ENCODE measurements around the gene PARP1. TPM values are rescaled to one million over a fixed set of nuclear protein-coding genes. Genes with fewer than 3 reads are reported as not detected.

Gene PARP1
- total RNA-seq, 1 donor from 2014 or later, result 313 TPM

DNA sequence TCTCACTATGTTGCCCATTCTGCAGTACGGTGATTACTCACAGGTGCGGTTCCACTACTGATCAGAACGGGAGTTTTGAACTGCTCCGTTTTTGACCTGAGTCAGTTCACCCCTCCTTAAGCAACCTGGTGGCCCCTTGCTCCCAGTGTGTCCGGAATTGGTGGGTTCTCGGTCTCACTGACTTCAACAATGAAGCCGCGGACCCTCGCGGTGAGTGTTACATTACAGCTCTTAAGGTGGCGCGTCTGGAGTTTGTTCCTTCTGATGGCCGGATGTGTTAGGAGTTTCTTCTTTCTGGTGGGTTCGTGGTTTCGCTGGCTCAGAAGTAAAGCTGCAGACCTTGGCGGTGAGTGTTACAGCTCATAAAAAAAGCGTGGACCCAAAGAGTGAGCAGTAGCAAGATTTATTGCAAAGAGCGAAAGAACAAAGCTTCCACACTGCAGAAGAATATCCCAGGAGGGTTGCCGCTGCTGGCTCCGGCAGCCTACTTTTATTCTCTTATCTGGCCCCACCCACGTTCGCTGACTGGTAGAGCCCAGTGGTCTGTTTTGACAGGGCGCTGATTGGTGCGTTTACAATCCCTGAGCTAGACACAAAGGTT lies 17.6 kb upstream of the PARP1 start:
- Mint-ChIP-seq H3K36me3 (ENCODE audit: low read depth) (no peaks in the 10 kb centered on the region), H3K4me1 (peaks cover 18% of the 10 kb centered on the region), H3K27me3 (ENCODE audit: low read depth) (no peaks in the 10 kb centered on the region), H3K4me3 (no peak overlapping the region), H3K27ac (ENCODE audit: unreplicated experiment) (no peak overlapping the region), H3K9me3 (no peaks in the 10 kb centered on the region)
- TF ChIP-seq, protein P1, sequence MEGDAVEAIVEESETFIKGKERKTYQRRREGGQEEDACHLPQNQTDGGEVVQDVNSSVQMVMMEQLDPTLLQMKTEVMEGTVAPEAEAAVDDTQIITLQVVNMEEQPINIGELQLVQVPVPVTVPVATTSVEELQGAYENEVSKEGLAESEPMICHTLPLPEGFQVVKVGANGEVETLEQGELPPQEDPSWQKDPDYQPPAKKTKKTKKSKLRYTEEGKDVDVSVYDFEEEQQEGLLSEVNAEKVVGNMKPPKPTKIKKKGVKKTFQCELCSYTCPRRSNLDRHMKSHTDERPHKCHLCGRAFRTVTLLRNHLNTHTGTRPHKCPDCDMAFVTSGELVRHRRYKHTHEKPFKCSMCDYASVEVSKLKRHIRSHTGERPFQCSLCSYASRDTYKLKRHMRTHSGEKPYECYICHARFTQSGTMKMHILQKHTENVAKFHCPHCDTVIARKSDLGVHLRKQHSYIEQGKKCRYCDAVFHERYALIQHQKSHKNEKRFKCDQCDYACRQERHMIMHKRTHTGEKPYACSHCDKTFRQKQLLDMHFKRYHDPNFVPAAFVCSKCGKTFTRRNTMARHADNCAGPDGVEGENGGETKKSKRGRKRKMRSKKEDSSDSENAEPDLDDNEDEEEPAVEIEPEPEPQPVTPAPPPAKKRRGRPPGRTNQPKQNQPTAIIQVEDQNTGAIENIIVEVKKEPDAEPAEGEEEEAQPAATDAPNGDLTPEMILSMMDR (conservative IDR thresholded peaks at IDR 0.05), result no peak
- no peak for DNase-seq (ENCODE audit: low read depth, low spot score)

DNA sequence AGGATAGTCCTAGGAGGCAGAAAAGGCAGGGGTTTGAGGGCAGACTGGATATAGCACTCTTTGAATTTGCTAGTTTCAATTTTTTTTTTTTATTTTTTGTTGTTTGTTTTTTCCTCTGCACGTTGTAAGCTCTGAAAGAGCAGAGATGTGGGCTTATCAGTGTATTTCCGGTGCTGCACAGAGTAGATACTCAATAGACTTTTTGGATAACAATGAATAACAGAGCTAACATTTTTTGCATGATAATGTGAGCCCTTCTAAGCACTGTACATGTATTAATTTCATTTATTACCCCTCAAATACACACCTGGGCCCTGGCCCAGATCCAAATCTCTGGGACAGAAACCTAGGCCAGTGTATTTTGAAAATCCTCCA lies 17.1 kb upstream of the PARP1 start:
- H3K4me1 Mint-ChIP-seq, result peaks cover 21% of the 10 kb centered on the region
- H3K4me3 Mint-ChIP-seq, result no peak overlapping the region
- H3K36me3 Mint-ChIP-seq (ENCODE audit: low read depth), result no peaks in the 10 kb centered on the region
- H3K27ac Mint-ChIP-seq (ENCODE audit: unreplicated experiment), result no peak overlapping the region
- no peaks in the 10 kb centered on the region for H3K27me3 Mint-ChIP-seq (ENCODE audit: low read depth)
- no peak for DNase-seq (ENCODE audit: low read depth, low spot score)
- no peaks in the 10 kb centered on the region for H3K9me3 Mint-ChIP-seq
- TF ChIP-seq, protein P1 (conservative IDR thresholded peaks at IDR 0.05), result no peak

DNA sequence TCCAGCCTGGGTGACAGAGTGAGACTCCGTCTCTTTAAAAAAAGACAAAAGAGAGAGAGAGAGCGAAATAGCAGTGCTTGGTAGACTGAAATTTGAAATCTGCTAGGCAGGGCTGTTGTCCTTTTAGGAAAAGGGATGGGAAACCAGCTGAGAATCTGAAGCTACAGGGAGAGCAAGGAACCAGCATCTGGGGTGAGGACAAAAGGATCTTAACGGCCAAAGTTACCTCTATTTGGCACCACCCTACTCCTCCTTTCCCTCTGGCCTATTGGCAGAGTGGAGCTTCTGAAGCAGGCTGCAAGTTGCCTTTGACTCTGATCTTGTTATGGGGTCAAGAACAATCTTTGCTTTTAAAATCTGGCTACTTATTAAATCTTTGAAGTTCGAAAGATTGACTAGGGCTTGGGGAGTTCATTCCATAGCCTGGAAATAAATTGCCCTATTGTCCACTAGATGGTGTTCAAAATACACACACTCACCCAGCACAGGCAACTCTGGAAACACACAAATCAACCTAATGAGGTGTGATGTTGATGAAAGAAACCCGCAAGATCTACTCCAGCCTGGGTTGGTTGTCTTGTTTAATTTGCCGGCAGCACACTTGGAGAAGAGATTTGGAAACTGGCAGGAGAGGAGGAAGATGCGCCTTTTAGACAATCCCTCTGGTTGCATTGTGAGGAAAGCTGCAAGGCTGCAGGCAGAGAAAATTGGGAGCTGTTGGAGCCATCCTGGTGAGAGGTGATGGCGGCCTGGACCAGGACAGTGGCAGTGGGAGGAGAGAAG lies 16.5 kb upstream of the PARP1 start:
- no peaks in the 10 kb centered on the region for H3K27me3 Mint-ChIP-seq (ENCODE audit: low read depth)
- H3K4me3 Mint-ChIP-seq, result no peak overlapping the region
- H3K4me1 Mint-ChIP-seq, result peaks cover 26% of the 10 kb centered on the region
- no peak overlapping the region for H3K27ac Mint-ChIP-seq (ENCODE audit: unreplicated experiment)
- no peaks in the 10 kb centered on the region for H3K36me3 Mint-ChIP-seq (ENCODE audit: low read depth)
- H3K9me3 Mint-ChIP-seq, result no peaks in the 10 kb centered on the region
- DNase-seq (ENCODE audit: low read depth, low spot score), result no peak
- TF ChIP-seq, protein P1 (conservative IDR thresholded peaks at IDR 0.05), result peak; percentile 64

DNA sequence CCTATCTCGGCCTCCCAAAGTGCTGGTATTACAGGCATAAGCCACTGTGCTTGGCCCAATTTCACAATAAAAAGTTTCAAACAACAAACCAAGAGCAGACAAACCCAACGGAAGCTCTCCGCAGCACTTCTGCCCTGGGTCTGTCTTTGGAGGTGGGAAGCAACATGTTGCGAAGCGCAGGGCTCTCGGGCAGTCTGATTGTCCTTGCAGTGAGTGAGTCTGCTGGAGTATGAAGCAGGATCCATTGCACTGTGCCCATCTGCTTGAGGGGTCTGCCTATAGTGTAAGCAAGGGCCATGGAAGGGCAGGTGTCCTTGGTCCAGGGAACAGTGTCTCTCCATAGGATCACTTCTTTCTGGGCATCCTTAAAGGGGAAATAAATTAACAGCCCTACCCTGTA lies 14.6 kb upstream of the PARP1 start:
- no peak for DNase-seq (ENCODE audit: low read depth, low spot score)
- H3K27ac Mint-ChIP-seq (ENCODE audit: unreplicated experiment), result no peak overlapping the region
- no peaks in the 10 kb centered on the region for H3K27me3 Mint-ChIP-seq (ENCODE audit: low read depth)
- peaks cover 22% of the 10 kb centered on the region for H3K4me1 Mint-ChIP-seq
- no peaks in the 10 kb centered on the region for H3K9me3 Mint-ChIP-seq
- TF ChIP-seq, protein P1 (conservative IDR thresholded peaks at IDR 0.05), result no peak
- no peak overlapping the region for H3K4me3 Mint-ChIP-seq
- H3K36me3 Mint-ChIP-seq (ENCODE audit: low read depth), result no peaks in the 10 kb centered on the region

DNA sequence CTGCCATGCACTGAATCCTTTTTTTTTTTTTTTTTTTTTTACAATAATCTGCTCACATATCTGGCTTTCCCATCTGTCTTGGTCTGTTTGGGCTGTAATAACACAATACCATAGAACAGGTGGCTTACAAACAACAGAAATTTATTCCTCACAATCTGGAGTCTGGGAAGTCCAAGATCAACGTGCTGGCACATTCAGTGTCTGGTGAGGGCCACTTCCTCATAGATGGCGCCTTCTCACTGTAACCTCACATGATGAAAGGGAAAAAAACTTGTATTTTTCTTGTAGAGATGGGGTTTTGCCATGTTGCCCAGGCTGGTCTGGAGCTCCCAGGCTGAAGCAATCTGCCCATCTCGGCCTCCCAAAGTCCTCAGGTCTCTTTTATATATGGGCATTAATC lies 13.0 kb upstream of the PARP1 start:
- Mint-ChIP-seq H3K36me3 (ENCODE audit: low read depth) (no peaks in the 10 kb centered on the region), H3K9me3 (no peaks in the 10 kb centered on the region), H3K4me3 (no peak overlapping the region), H3K4me1 (peaks cover 22% of the 10 kb centered on the region), H3K27ac (ENCODE audit: unreplicated experiment) (no peak overlapping the region), H3K27me3 (ENCODE audit: low read depth) (no peaks in the 10 kb centered on the region)
- DNase-seq (ENCODE audit: low read depth, low spot score), result no peak
- TF ChIP-seq, protein P1 (conservative IDR thresholded peaks at IDR 0.05), result no peak

Data from neural crest cell (in vitro differentiated cells).